PC-3 (cell line): ENCODE data around the gene ARMC8. TPM values are rescaled to one million over a fixed set of nuclear protein-coding genes. Genes with fewer than 3 reads are reported as not detected.

Source experiments
- ATAC-seq: fragments of 200-7000 bp; cut with Tn5 transposase; 2 replicates; pipeline ENCODE4 v1.9.1; 2020; ENCODE audit warnings: mild to moderate bottlenecking, moderate library complexity
- BruUV-seq: library from RNA; stranded (reverse); fragments of 400-500 nt; replicated peaks from 2 replicates; lab custom pipeline; 2021; lab: Mats Ljungman, UMichigan
- CTCF ChIA-PET: fragments of 300-600 bp; sonication (Branson Sonifier 250); formaldehyde crosslinking; loops from one replicate; lab custom pipeline; 2022; ENCODE audit warnings: antibody characterized with exemption; lab: Charles Lee
- POLR2A ChIA-PET: fragments of 300-600 bp; sonication (Branson Sonifier 250); formaldehyde crosslinking; loops from one replicate; lab custom pipeline; 2022; ENCODE audit warnings: antibody characterized with exemption; ENCODE audit not compliant: unreplicated experiment; lab: Charles Lee
- DNase-seq: peaks from one replicate; pipeline ENCODE4 v3.0.0-alpha.2; 2015
- H2AFZ ChIP-seq: fragments of 300-600 bp; sonication (generic); 2 replicates; pipeline ENCODE4 v1.6.0; 2016; ENCODE audit warnings: antibody characterized with exemption, low read length
- H3F3A ChIP-seq: fragments of 300-600 bp; sonication (generic); one replicate; pipeline ENCODE4 v1.6.0; 2017; ENCODE audit warnings: antibody characterized with exemption, low read length, control low read depth, mild to moderate bottlenecking; ENCODE audit not compliant: unreplicated experiment
- H3K27ac ChIP-seq: fragments of 300-600 bp; sonication (generic); 2 replicates; pipeline ENCODE4 v1.5.1; 2016; ENCODE audit warnings: mild to moderate bottlenecking, low read length
- H3K27me3 ChIP-seq: fragments of 300-600 bp; sonication (generic); 2 replicates; pipeline ENCODE4 v1.6.1; 2016; ENCODE audit warnings: low read length, mixed read lengths
- H3K36me3 ChIP-seq: fragments of 300-600 bp; sonication (generic); 2 replicates; pipeline ENCODE4 v1.6.1; 2016; ENCODE audit warnings: low read depth, mixed run types, low read length, mixed read lengths
- H3K4me1 ChIP-seq: fragments of 300-600 bp; sonication (generic); 2 replicates; pipeline ENCODE4 v1.5.1; 2016; ENCODE audit warnings: low read length; ENCODE audit not compliant: insufficient read depth
- H3K4me2 ChIP-seq: fragments of 300-600 bp; sonication (generic); 2 replicates; pipeline ENCODE4 v1.6.0; 2016; ENCODE audit warnings: low read length
- H3K4me3 ChIP-seq: fragments of 300-600 bp; sonication (generic); 2 replicates; pipeline ENCODE4 v1.5.1; 2016; ENCODE audit warnings: mild to moderate bottlenecking, low read length, mixed read lengths
- H3K79me2 ChIP-seq: fragments of 300-600 bp; sonication (generic); 2 replicates; pipeline ENCODE4 v1.6.1; 2017; ENCODE audit warnings: low read length, mixed read lengths
- H3K9ac ChIP-seq: fragments of 300-600 bp; sonication (generic); 2 replicates; pipeline ENCODE4 v1.6.0; 2016; ENCODE audit warnings: mild to moderate bottlenecking, low read length
- H3K9me2 ChIP-seq: fragments of 300-600 bp; sonication (generic); replicated peaks from 2 replicates; pipeline ENCODE4 v1.6.1; 2016; ENCODE audit warnings: mixed run types, low read length, mixed read lengths
- H3K9me3 ChIP-seq: fragments of 300-600 bp; sonication (generic); 2 replicates; pipeline ENCODE4 v1.6.1; 2016; ENCODE audit warnings: low read length, mixed read lengths
- H4K20me1 ChIP-seq: fragments of 300-600 bp; sonication (generic); 2 replicates; pipeline ENCODE4 v1.6.1; 2016; ENCODE audit warnings: low read length, mixed read lengths
- EZH2 ChIP-seq: fragments of 300-600 bp; sonication (generic); IDR thresholded peaks from one replicate; pipeline ENCODE4 v1.6.1; 2017; ENCODE audit warnings: antibody characterized with exemption, mild to moderate bottlenecking, low read length; ENCODE audit not compliant: unreplicated experiment
- EZH2phosphoT487 ChIP-seq: fragments of 300-600 bp; sonication (generic); IDR thresholded peaks from 2 replicates; pipeline ENCODE4 v1.6.1; 2018; ENCODE audit warnings: mild to moderate bottlenecking, antibody characterized with exemption, low read length, borderline replicate concordance
- intact Hi-C: fragments of 100-400 bp; cut with micrococcal nuclease; formaldehyde crosslinking; loops from 2 replicates; pipeline ENCODE4 v1.9.0; 2023
- total RNA-seq: library from RNA; depleted of rRNA; stranded (reverse); fragments of >200 nt; gene quantifications from 2 replicates; pipeline ENCODE4 v1.2.3, GENCODE V29; 2014
- TF ChIP-seq, protein P1 (sequence below): fragments of 300-600 bp; sonication (generic); conservative IDR thresholded peaks from 2 replicates; pipeline ENCODE4 v1.5.1; 2017; ENCODE audit warnings: antibody characterized with exemption, low read depth, mild to moderate bottlenecking, low read length

ARMC8 gene
- total RNA-seq, 1 experiment from 2014 or later: 21.1 TPM

DNA sequence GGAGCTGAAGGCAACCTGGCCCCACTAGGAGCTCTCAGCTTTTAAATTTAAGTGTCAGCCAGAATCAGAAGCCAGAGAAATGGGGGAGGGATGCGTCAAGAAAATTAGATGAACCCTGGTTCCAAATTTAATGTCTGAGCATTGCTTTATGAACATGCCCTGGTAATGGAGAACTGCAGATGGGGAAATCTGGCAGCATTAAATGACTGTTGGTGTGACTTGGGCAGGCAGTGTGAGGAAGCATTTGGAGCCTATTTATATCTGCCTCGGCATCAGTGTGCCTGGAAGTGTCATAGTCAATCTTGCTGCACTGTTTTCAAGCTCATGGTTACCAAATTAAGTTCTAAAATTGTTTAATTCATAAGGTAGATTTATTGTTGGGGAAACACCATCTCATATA, 113.5 kb downstream of the ARMC8 start:
- ChIA-PET POLR2A (interaction anchor here (0.6 kb wide), 1 partner anchor 36 kb away, joined by 3 read pairs; no protein-coding TSS in a partner anchor), CTCF (no interaction called here)
- Histone ChIP-seq H3K27ac (no peak overlapping the region), H3K9me2 (no peaks in the 10 kb centered on the region), H3K27me3 (no peaks in the 10 kb centered on the region), H3K9me3 (no peaks in the 10 kb centered on the region), H3K4me2 (no peak overlapping the region), H3F3A (no peaks in the 10 kb centered on the region), H3K36me3 (no peaks in the 10 kb centered on the region), H3K4me3 (no peak overlapping the region), H3K9ac (no peak overlapping the region), H3K4me1 (no peaks in the 10 kb centered on the region), H4K20me1 (no peaks in the 10 kb centered on the region), H3K79me2 (no peaks in the 10 kb centered on the region), H2AFZ (no peak overlapping the region)
- BruUV-seq: no TSS peak
- intact Hi-C loops: no loop called here
- DNase-seq: no peak
- no peak for ATAC-seq
- TF ChIP-seq EZH2phosphoT487 (no peak), EZH2 (no peak)
- TF ChIP-seq, protein P1, sequence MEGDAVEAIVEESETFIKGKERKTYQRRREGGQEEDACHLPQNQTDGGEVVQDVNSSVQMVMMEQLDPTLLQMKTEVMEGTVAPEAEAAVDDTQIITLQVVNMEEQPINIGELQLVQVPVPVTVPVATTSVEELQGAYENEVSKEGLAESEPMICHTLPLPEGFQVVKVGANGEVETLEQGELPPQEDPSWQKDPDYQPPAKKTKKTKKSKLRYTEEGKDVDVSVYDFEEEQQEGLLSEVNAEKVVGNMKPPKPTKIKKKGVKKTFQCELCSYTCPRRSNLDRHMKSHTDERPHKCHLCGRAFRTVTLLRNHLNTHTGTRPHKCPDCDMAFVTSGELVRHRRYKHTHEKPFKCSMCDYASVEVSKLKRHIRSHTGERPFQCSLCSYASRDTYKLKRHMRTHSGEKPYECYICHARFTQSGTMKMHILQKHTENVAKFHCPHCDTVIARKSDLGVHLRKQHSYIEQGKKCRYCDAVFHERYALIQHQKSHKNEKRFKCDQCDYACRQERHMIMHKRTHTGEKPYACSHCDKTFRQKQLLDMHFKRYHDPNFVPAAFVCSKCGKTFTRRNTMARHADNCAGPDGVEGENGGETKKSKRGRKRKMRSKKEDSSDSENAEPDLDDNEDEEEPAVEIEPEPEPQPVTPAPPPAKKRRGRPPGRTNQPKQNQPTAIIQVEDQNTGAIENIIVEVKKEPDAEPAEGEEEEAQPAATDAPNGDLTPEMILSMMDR: no peak

DNA sequence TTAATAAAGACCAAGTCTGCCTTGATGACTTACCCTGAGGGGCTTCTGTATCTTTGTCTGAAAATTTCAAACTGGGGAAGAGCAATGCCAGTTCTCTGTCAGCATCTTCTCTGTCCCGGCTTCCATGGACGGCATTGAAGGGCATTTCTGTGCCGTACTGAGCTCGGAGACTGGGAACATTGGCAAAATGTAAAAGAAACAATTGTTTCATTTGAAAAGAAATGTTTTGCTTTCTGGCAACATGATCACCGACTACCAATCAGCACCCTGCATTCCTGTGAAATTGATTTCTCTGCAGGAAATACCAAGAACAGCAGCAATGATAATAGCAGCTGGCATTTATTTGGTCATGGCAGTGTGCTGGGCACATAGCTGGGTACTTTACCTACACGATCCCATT, 116.4 kb downstream of the ARMC8 start:
- H3K9ac ChIP-seq: no peak overlapping the region
- no peak overlapping the region for H2AFZ ChIP-seq
- no peaks in the 10 kb centered on the region for H3K36me3 ChIP-seq
- CTCF ChIA-PET: no interaction called here
- ATAC-seq (no peak), DNase-seq (no peak)
- no peaks in the 10 kb centered on the region for H3K79me2 ChIP-seq
- no peak for TF ChIP-seq EZH2phosphoT487
- no peak for TF ChIP-seq EZH2
- TF ChIP-seq, protein P1: no peak
- no peaks in the 10 kb centered on the region for H3K4me1 ChIP-seq
- no peaks in the 10 kb centered on the region for H3F3A ChIP-seq
- H3K9me3 ChIP-seq: 0 out of 2 replicates have a peak, but pooled peaks cover 4% of the 10 kb centered on the region
- POLR2A ChIA-PET: no interaction called here
- H3K4me3 ChIP-seq: no peak overlapping the region
- H4K20me1 ChIP-seq: no peaks in the 10 kb centered on the region
- no TSS peak for BruUV-seq
- H3K4me2 ChIP-seq: no peak overlapping the region
- H3K9me2 ChIP-seq: no peaks in the 10 kb centered on the region
- H3K27ac ChIP-seq: no peak overlapping the region
- intact Hi-C loops: no loop called here
- H3K27me3 ChIP-seq: no peaks in the 10 kb centered on the region

DNA sequence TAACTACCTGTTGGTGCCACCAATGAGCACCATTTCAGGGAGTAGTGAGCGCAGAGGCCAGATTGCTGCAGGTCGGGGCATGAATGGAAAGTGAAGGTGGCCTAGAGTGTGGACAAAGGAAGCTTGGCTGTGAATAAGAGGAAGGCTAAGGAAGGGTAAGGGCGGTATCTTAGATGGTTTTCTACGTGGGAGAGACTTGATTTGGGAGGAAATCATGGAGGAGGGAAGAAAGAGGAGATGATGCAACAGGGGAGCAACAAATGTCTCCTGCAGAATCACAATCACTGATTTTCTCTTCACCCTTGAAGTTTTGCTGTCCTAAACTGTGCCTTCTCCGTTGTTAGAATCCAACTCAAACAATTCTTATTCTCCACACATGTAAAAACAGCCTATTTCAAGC, 120.8 kb downstream of the ARMC8 start:
- Histone ChIP-seq H3K36me3 (no peaks in the 10 kb centered on the region), H3K4me3 (no peak overlapping the region), H4K20me1 (no peaks in the 10 kb centered on the region), H2AFZ (no peak overlapping the region), H3K79me2 (no peaks in the 10 kb centered on the region), H3K9ac (no peak overlapping the region), H3K9me2 (no peaks in the 10 kb centered on the region), H3K4me1 (no peaks in the 10 kb centered on the region), H3K27ac (no peak overlapping the region), H3K27me3 (no peaks in the 10 kb centered on the region), H3F3A (no peaks in the 10 kb centered on the region), H3K4me2 (no peak overlapping the region), H3K9me3 (0 out of 2 replicates have a peak, but pooled peaks cover 5% of the 10 kb centered on the region)
- no peak for ATAC-seq
- no TSS peak for BruUV-seq
- TF ChIP-seq EZH2 (no peak), EZH2phosphoT487 (no peak)
- TF ChIP-seq, protein P1: no peak
- DNase-seq: no peak
- POLR2A ChIA-PET: no interaction called here
- intact Hi-C loops: no loop called here
- CTCF ChIA-PET: no interaction called here
